Nephron progenitor cell (in vitro differentiated cells): ENCODE data around the gene CTNND2.

Experiments used
- DNase-seq: peaks from one replicate; pipeline ENCODE4 v3.0.0; 2021
- H3K27ac Mint-ChIP-seq: 2 replicates; pipeline ENCODE4 v1.8.0; 2021; ENCODE audit warnings: mild to moderate bottlenecking, moderate library complexity, mixed read lengths
- H3K27me3 Mint-ChIP-seq: 2 replicates; pipeline ENCODE4 v1.8.0; 2021; ENCODE audit warnings: mild to moderate bottlenecking, low read depth, mixed read lengths; ENCODE audit not compliant: poor library complexity
- H3K36me3 Mint-ChIP-seq: 2 replicates; pipeline ENCODE4 v1.8.0; 2021; ENCODE audit warnings: low read depth, mixed read lengths
- H3K4me1 Mint-ChIP-seq: 2 replicates; pipeline ENCODE4 v1.8.0; 2021; ENCODE audit warnings: mixed read lengths
- H3K4me3 Mint-ChIP-seq: 2 replicates; pipeline ENCODE4 v1.8.0; 2021; ENCODE audit warnings: mild to moderate bottlenecking, moderate library complexity, mixed read lengths
- H3K9me3 Mint-ChIP-seq: 2 replicates; pipeline ENCODE4 v1.8.0; 2021; ENCODE audit warnings: mild to moderate bottlenecking, moderate library complexity, mixed read lengths
- TF ChIP-seq, protein P1 (sequence below): fragments of 200-600 bp; sonication (generic); IDR thresholded peaks from 2 replicates; pipeline ENCODE4 v1.5.0; 2021; ENCODE audit warnings: antibody characterized with exemption

CTNND2 gene

DNA sequence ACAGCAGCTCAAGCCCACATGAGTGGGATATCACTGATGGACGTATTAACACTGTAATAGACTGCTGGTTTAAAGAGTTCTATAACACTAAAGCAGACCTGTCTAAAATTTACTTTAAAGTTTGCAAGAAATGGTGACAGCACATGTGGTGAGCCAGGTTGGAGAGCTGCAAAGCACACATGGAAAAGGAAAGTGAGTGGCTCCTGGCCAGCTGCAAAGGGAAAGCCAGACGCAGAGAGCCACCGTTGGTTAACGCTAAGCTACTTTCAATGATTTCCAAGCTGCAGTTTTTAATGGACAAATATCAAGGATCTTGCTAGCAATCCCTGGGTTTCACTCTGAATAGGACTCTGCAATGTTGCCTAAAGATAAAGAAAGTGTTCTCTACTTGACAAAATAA lies 89.9 kb downstream of the CTNND2 start:
- TF ChIP-seq, protein P1, sequence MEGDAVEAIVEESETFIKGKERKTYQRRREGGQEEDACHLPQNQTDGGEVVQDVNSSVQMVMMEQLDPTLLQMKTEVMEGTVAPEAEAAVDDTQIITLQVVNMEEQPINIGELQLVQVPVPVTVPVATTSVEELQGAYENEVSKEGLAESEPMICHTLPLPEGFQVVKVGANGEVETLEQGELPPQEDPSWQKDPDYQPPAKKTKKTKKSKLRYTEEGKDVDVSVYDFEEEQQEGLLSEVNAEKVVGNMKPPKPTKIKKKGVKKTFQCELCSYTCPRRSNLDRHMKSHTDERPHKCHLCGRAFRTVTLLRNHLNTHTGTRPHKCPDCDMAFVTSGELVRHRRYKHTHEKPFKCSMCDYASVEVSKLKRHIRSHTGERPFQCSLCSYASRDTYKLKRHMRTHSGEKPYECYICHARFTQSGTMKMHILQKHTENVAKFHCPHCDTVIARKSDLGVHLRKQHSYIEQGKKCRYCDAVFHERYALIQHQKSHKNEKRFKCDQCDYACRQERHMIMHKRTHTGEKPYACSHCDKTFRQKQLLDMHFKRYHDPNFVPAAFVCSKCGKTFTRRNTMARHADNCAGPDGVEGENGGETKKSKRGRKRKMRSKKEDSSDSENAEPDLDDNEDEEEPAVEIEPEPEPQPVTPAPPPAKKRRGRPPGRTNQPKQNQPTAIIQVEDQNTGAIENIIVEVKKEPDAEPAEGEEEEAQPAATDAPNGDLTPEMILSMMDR = no peak
- H3K9me3 Mint-ChIP-seq = no peaks in the 10 kb centered on the region
- no peaks in the 10 kb centered on the region for H3K27me3 Mint-ChIP-seq
- no peaks in the 10 kb centered on the region for H3K4me1 Mint-ChIP-seq
- no peak overlapping the region for H3K27ac Mint-ChIP-seq
- no peak overlapping the region for H3K4me3 Mint-ChIP-seq
- H3K36me3 Mint-ChIP-seq = no peaks in the 10 kb centered on the region
- DNase-seq = no peak

DNA sequence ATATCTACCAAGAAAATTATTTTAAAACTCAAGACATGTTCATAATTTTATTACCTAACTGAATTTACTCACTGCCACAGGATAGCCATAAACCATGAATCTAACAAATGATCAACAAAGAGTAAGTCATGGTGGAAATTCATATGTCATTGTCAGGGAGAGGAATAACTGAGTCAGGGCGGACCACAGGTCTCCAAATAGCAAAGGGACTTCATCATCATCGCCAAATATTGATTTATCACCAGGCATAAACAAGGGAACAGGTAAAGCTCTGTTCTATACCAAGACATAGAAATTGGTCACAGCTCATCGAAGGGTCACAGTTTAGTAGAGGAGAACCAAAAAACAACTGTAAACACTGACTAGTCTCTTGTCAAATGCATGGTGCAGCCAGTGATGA lies 94.8 kb downstream of the CTNND2 start:
- Mint-ChIP-seq H3K36me3 (no peaks in the 10 kb centered on the region), H3K9me3 (no peaks in the 10 kb centered on the region), H3K4me1 (no peaks in the 10 kb centered on the region), H3K4me3 (no peak overlapping the region), H3K27ac (no peak overlapping the region), H3K27me3 (peaks cover 3% of the 10 kb centered on the region)
- DNase-seq = no peak
- TF ChIP-seq, protein P1 = no peak

DNA sequence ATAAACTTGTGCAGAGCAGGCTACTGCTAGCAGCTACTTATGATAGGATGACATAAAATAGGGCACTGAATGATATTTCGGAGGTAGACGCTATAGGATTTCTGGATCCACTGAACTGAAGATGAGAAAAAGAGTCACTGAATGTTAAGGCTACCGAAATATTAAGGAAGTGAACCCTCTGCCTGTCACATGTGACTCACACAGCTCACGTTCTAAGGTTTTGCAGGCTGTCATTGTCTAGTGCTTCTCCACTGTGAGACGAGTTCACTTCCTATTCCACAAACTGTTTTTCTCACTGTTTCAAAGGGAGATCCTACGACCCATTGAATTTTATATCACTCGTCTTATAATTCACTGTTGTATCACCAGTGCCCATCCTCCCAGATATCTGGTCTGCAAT lies 100.8 kb downstream of the CTNND2 start:
- TF ChIP-seq, protein P1 = no peak
- no peaks in the 10 kb centered on the region for H3K4me1 Mint-ChIP-seq
- H3K9me3 Mint-ChIP-seq = no peaks in the 10 kb centered on the region
- no peaks in the 10 kb centered on the region for H3K36me3 Mint-ChIP-seq
- H3K27ac Mint-ChIP-seq = no peak overlapping the region
- H3K27me3 Mint-ChIP-seq = peaks cover 4% of the 10 kb centered on the region
- H3K4me3 Mint-ChIP-seq = no peak overlapping the region
- no peak for DNase-seq

DNA sequence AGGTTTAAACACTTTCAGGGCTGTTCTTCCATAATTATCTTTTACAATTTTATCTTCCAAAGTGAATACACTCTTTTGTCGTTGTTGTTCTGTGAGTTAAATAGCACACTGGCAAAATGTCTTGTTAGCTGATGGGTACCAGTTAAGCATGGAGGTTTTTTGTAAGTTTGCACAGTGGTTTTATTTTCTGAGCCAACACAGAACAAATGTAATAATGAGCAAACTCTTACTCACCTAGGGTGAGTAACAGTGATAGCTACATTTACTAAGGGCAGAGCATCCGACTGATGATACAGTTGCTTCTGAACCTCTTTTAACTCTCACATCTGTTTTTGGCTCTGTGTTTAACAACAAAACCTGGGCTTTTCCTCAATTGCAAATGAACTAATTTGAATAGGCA lies 103.2 kb downstream of the CTNND2 start:
- H3K27me3 Mint-ChIP-seq = peaks cover 4% of the 10 kb centered on the region
- H3K4me3 Mint-ChIP-seq = no peak overlapping the region
- H3K27ac Mint-ChIP-seq = no peak overlapping the region
- H3K4me1 Mint-ChIP-seq = no peaks in the 10 kb centered on the region
- TF ChIP-seq, protein P1 = no peak
- no peak for DNase-seq
- H3K9me3 Mint-ChIP-seq = no peaks in the 10 kb centered on the region
- no peaks in the 10 kb centered on the region for H3K36me3 Mint-ChIP-seq

DNA sequence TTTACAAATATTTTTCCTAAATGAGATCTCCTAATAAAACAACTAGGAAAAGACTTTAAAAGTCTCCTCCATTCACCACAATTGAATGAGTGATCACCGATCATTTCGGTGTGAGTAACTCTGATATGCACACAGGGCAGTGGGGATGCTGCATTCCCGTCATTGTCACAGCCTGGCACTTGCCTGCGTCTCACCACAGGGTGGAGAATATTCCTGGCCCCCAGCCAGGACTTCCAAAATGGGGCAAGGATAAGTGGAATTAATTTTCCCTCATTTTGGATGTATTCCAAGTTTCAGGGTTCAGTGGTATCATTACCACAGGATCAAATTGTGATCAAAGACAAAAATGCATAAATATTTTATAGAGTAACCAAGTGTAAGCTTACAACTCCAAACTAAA lies 107.1 kb downstream of the CTNND2 start:
- H3K27ac Mint-ChIP-seq = no peak overlapping the region
- peaks cover 6% of the 10 kb centered on the region for H3K4me1 Mint-ChIP-seq
- no peaks in the 10 kb centered on the region for H3K9me3 Mint-ChIP-seq
- H3K27me3 Mint-ChIP-seq = no peaks in the 10 kb centered on the region
- H3K4me3 Mint-ChIP-seq = no peak overlapping the region
- H3K36me3 Mint-ChIP-seq = no peaks in the 10 kb centered on the region
- TF ChIP-seq, protein P1 = no peak
- no peak for DNase-seq

DNA sequence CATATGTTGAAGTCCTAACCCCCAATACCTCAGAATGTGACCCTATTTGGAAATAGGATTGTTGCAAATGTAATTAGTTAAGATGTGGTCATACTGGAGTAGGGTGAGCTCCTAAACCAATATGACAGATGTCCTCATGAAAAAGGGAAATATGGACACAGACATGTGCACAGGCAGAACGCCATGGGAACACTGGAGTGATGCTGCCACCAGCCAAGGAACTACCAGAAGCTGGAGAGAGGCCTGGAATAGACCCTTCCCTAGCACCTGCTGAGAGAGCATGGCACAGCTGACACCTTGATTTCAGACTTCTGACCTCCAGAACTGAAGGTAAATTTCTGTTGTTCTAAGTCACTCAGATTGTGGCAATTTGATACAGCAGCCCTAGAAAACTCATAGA lies 110.8 kb downstream of the CTNND2 start:
- Mint-ChIP-seq H3K36me3 (no peaks in the 10 kb centered on the region), H3K27me3 (no peaks in the 10 kb centered on the region), H3K4me3 (no peak overlapping the region), H3K4me1 (peaks cover 6% of the 10 kb centered on the region), H3K27ac (no peak overlapping the region), H3K9me3 (no peaks in the 10 kb centered on the region)
- no peak for DNase-seq
- TF ChIP-seq, protein P1 = no peak
